Stomach (tissue), 9 donors: ENCODE measurements around the gene TMEM258. TPM values are rescaled to one million over a fixed set of nuclear protein-coding genes. Genes with fewer than 3 reads are reported as not detected.
A peak's percentile ranks its signal among the peaks of the same experiment; 100 is the strongest.

ENCODE experiments used
- DNase-seq, 2 donors: peaks; one replicate each; pipeline versions ENCODE4 v3.0.0 to v3.0.0-alpha.2; 2013 to 2019
- H3K27ac ChIP-seq, 5 donors: fragments of 200-600 bp in 4 of 5; sonication (generic) in 4 of 5; one replicate each; pipeline ENCODE4 v1.5.1; 2013 to 2019; ENCODE audit warnings: mild to moderate bottlenecking in 1 of 5, moderate library complexity in 1 of 5
- H3K27me3 ChIP-seq, 3 donors: fragments of 200-600 bp; sonication (generic); one replicate each; pipeline ENCODE4 v1.5.1; 2017 to 2019; ENCODE audit warnings: mixed run types in 1 of 3
- H3K36me3 ChIP-seq, 4 donors: fragments of 200-600 bp; sonication (generic); 1 replicate in 3 of 4; 2 replicates in 1 of 4; pipeline ENCODE4 v1.5.1; 2016 to 2019
- H3K4me1 ChIP-seq, 4 donors: fragments of 200-600 bp; sonication (generic); one replicate each; pipeline ENCODE4 v1.5.1; 2016 to 2019
- H3K4me3 ChIP-seq, 4 donors: fragments of 200-600 bp; sonication (generic) in 3 of 4; one replicate each; pipeline ENCODE4 v1.5.1; 2016 to 2019; ENCODE audit warnings: mild to moderate bottlenecking in 1 of 4
- H3K9me3 ChIP-seq, 4 donors: fragments of 200-600 bp; sonication (generic); one replicate each; pipeline ENCODE4 v1.5.1; 2016 to 2019
- CTCF ChIP-seq, 7 experiments: fragments of 450-650 bp in 4 of 7; fragments of 200-600 bp in 3 of 7; sonication (generic) in 3 of 7; IDR thresholded peaks; one replicate each; pipeline ENCODE4 v1.5.1; 2016 to 2019; ENCODE audit warnings: antibody characterized with exemption in 7 of 7, control low read depth in 2 of 7, mild to moderate bottlenecking in 1 of 7
- EP300 ChIP-seq: sonication (generic); formaldehyde crosslinking; IDR thresholded peaks from one replicate; pipeline ENCODE4 v1.6.1; 2017; ENCODE audit warnings: antibody characterized with exemption
- POLR2A ChIP-seq, 4 donors: fragments of 450-650 bp; IDR thresholded peaks; one replicate each; pipeline ENCODE4 v1.6.1; 2016; ENCODE audit warnings: antibody characterized with exemption in 4 of 4, control low read depth in 2 of 4, mild to moderate bottlenecking in 1 of 4, moderate library complexity in 1 of 4
- POLR2AphosphoS5 ChIP-seq, 3 donors: sonication (generic); formaldehyde crosslinking; IDR thresholded peaks; one replicate each; pipeline ENCODE4 v1.6.1; 2016; ENCODE audit warnings: antibody characterized with exemption in 3 of 3
- WGBS, 5 donors: extraction: QIAGEN DNeasy Blood & Tissue Kit in 3 of 5; methylation state at CpG; one replicate each; pipeline versions ENCODE4 v1.1.5 to v1.1.7; 2013 to 2018; 5-methylcytosine and 5-hydroxymethylcytosine counted together
- intact Hi-C: fragments of 100-400 bp; cut with DNase I; formaldehyde crosslinking; loops from one replicate; pipeline ENCODE4 v1.15.1; 2023; ENCODE audit warnings: low total_unique reads
- polyA plus RNA-seq, 3 donors: library from polyadenylated mRNA; stranded (reverse); fragments of 200-250 nt; gene quantifications; one replicate each; pipeline ENCODE4 v1.2.3, GENCODE V29; 2013
- total RNA-seq, 5 donors: library from RNA; depleted of rRNA; stranded (reverse); fragments of >200 nt; gene quantifications; one replicate each; pipeline versions ENCODE4 v1.1.0 to v1.2.3, GENCODE V29; 2014 to 2016
- donor health status: healthy with polysubstance abuse.
- donor health status: Bipolar disorder and iron deficiency.
- donor health status: healthy.

The TMEM258 gene
- total and polyA plus RNA-seq, 8 donors = 24.1 to 274 (median 50.3) TPM; not detected in 1

- peak overlapping the region in 1 of 5 donors; percentile 66 for H3K27ac ChIP-seq
- WGBS, 5 donors = 80 to 84% (median 82%) methylated on average over 17 to 19 of the region's 19 CpGs
- no peaks in the 10 kb centered on the region for H3K9me3 ChIP-seq
- H3K4me1 ChIP-seq = peaks cover 9 to 22% (median 9%) of the 10 kb centered on the region in 4 donors
- intact Hi-C loops = no loop called here
- no peak overlapping the region for H3K4me3 ChIP-seq
- peaks cover 0 to 7% (median 0%) of the 10 kb centered on the region in 3 donors for H3K27me3 ChIP-seq
- TF ChIP-seq POLR2A (IDR thresholded peaks at IDR 0.05) (no peak), POLR2AphosphoS5 (IDR thresholded peaks at IDR 0.05) (no peak)
- peaks cover 0 to 30% (median 18%) of the 10 kb centered on the region in 4 donors for H3K36me3 ChIP-seq
- no peak for DNase-seq
Measured at GRCh38 chr11:61746442-61747191, 45.8 kb downstream of the TMEM258 start.

DNA sequence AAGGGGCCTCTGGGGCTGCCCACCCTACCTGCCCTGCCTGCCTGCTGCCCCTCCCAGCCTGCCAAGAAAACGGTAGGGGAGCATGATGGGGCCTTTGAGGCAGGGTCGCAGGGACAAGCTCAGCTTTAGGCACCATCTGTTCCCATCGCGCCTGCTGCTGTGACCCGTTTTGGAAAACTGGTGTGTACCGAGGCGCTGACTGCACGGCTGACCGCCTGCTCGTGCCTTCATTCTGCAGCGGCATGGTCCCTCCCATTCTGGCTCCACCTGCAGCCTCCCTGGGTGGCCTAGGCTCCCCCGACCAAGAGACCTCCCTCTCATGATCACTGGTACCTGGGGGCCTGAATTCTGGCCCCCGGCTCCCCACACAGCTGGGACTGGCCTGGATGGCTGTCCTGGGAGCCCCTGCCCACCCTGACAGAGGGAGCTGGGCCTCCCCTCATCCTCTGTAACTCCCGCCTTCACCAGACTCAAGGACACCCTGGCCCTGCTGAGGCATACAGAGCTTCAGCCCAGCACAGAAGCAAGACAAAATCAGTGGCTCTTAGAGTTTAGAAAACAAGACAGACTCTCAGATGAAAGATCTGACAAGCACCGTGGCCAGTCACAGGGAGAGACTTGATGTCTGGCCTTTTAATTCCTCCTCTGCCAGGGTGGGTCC, 46.5 kb downstream of the TMEM258 start:
- Histone ChIP-seq H3K9me3 (no peaks in the 10 kb centered on the region), H3K27me3 (peaks cover 0 to 7% (median 0%) of the 10 kb centered on the region in 3 donors), H3K4me3 (no peak overlapping the region), H3K36me3 (peaks cover 0 to 37% (median 23%) of the 10 kb centered on the region in 4 donors), H3K27ac (no peak overlapping the region), H3K4me1 (peaks cover 9 to 22% (median 9%) of the 10 kb centered on the region in 4 donors)
- intact Hi-C loops = no loop called here
- 68 to 81% (median 76%) methylated on average over 14 to 15 of the region's 15 CpGs for WGBS, 5 donors
- no peak for TF ChIP-seq POLR2A (IDR thresholded peaks at IDR 0.05)
- no peak for TF ChIP-seq CTCF (IDR thresholded peaks at IDR 0.05)
- no peak for TF ChIP-seq EP300
- no peak for TF ChIP-seq POLR2AphosphoS5 (IDR thresholded peaks at IDR 0.05)
- DNase-seq = peak in 1 of 2 donors; percentile 54

GRCh38 chr11:61744609-61745156, 47.7 kb downstream of the TMEM258 start:
- Histone ChIP-seq H3K9me3 (no peaks in the 10 kb centered on the region), H3K36me3 (peaks cover 0 to 50% (median 29%) of the 10 kb centered on the region in 4 donors), H3K4me1 (peaks cover 9 to 22% (median 9%) of the 10 kb centered on the region in 4 donors), H3K27ac (no peak overlapping the region), H3K4me3 (no peak overlapping the region), H3K27me3 (peaks cover 0 to under 1% (median 0%) of the 10 kb centered on the region in 3 donors)
- TF ChIP-seq EP300 (no peak), POLR2A (IDR thresholded peaks at IDR 0.05) (no peak), CTCF (IDR thresholded peaks at IDR 0.05) (no peak), POLR2AphosphoS5 (IDR thresholded peaks at IDR 0.05) (no peak)
- DNase-seq = no peak
- intact Hi-C loops = no loop called here
- WGBS, 5 donors = 86 to 95% (median 90%) methylated on average over 3 to 10 of the region's 10 CpGs

DNA sequence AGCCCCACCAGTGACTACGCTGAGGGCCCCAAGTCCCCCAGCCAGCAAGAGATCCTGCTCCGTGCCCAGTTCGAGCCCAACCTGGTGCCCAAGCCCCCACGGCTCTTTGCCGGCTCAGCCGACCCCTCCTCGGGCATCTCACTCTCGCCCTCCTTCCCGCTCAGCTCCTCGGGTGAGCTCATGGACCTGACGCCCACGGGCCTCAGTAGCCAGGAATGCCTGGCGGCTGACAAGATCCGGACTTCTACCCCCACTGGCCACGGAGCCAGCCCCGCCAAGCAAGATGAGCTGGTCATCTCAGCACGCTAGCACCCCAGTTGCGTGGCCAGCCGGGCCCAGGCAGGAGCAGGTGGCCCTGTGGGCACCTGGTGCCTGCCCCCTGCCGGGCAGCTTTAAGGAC, 48.2 kb downstream of the TMEM258 start:
- no peak for DNase-seq
- no peak for TF ChIP-seq POLR2AphosphoS5 (IDR thresholded peaks at IDR 0.05)
- no peak for TF ChIP-seq POLR2A (IDR thresholded peaks at IDR 0.05)
- TF ChIP-seq CTCF (IDR thresholded peaks at IDR 0.05) = no peak
- TF ChIP-seq EP300 = no peak
- 89 to 94% (median 91%) methylated on average over 18 to 20 of the region's 20 CpGs for WGBS, 5 donors
- Histone ChIP-seq H3K4me1 (peaks cover 9 to 22% (median 9%) of the 10 kb centered on the region in 4 donors), H3K9me3 (no peaks in the 10 kb centered on the region), H3K27me3 (no peaks in the 10 kb centered on the region), H3K36me3 (peaks cover 0 to 54% (median 32%) of the 10 kb centered on the region in 4 donors), H3K4me3 (no peak overlapping the region), H3K27ac (no peak overlapping the region)
- intact Hi-C loops = no loop called here
